Ammon's horn (tissue), 1 donor: Measurements from ENCODE around the gene RXFP3.
"Not testable (repeated sequence)": the region's sequence is repeated elsewhere in the genome, so short reads cannot be mapped to it uniquely, and the experiment has no call there.

ENCODE experiments used
- DNase-seq: peaks from one replicate; pipeline ENCODE4 v3.0.0-alpha.2; 2016; ENCODE audit warnings: low spot score

Gene RXFP3, protein sequence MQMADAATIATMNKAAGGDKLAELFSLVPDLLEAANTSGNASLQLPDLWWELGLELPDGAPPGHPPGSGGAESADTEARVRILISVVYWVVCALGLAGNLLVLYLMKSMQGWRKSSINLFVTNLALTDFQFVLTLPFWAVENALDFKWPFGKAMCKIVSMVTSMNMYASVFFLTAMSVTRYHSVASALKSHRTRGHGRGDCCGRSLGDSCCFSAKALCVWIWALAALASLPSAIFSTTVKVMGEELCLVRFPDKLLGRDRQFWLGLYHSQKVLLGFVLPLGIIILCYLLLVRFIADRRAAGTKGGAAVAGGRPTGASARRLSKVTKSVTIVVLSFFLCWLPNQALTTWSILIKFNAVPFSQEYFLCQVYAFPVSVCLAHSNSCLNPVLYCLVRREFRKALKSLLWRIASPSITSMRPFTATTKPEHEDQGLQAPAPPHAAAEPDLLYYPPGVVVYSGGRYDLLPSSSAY

DNA sequence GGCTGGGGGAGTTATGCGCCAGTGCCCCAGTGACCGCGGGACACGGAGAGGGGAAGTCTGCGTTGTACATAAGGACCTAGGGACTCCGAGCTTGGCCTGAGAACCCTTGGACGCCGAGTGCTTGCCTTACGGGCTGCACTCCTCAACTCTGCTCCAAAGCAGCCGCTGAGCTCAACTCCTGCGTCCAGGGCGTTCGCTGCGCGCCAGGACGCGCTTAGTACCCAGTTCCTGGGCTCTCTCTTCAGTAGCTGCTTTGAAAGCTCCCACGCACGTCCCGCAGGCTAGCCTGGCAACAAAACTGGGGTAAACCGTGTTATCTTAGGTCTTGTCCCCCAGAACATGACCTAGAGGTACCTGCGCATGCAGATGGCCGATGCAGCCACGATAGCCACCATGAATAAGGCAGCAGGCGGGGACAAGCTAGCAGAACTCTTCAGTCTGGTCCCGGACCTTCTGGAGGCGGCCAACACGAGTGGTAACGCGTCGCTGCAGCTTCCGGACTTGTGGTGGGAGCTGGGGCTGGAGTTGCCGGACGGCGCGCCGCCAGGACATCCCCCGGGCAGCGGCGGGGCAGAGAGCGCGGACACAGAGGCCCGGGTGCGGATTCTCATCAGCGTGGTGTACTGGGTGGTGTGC, at the start of gene RXFP3:
Gene RXFP3 (plus strand): TSS at position 6 of the 636 bp plus-strand sequence. CDS start 355 bp downstream, at position 361.
- no peak for DNase-seq

- DNase-seq = no peak
Observed at GRCh38 chr5:33887268-33887667, 48.9 kb upstream of the RXFP3 start.

GRCh38 chr5:33888587-33888986, 47.6 kb upstream of the RXFP3 start:
- no peak for DNase-seq

DNA sequence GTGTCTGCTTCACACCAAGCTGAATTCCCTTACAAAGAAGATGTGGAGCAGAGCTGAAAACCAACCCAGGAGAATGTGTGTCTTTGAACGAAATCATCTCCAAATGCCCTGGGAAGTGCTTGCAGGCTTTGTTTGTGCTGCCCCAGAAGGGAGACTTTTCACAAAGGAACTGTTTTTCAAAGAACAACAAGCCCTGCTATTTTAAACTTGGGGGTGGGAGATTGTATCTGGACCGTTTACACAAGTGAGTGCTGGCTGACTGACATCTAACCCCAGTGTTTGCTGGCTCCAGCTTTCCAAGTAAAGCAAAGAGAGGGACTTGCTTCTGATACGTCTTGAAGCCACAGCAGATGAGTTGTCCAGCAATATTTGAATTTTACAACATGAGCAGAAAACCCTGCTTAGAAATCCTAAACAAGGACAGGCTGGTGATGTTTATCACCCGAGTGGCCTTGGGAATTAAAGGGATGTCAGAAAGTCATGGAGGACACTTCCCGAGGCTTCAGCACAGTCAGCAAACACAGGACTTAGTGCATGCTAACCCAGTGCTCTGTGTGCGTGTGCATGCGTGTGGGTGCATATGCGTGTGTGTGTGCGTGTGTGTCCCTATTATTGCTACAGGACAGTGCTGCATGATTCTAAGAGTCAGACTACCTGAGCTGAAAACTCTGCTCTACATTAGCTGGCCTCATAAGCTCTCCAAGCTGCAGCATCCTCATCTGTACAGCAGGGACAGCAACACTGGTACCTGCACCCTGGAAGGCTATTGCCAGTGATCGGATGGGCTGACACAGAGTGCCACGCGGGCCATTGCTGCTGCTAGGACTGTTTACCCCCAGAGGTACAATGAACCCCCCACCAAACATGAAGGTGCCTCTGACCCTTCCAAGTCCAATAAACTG, 45.8 kb upstream of the RXFP3 start:
- DNase-seq = no peak

- no peak for DNase-seq
Observed at GRCh38 chr5:33891446-33891787, 44.8 kb upstream of the RXFP3 start.

DNA sequence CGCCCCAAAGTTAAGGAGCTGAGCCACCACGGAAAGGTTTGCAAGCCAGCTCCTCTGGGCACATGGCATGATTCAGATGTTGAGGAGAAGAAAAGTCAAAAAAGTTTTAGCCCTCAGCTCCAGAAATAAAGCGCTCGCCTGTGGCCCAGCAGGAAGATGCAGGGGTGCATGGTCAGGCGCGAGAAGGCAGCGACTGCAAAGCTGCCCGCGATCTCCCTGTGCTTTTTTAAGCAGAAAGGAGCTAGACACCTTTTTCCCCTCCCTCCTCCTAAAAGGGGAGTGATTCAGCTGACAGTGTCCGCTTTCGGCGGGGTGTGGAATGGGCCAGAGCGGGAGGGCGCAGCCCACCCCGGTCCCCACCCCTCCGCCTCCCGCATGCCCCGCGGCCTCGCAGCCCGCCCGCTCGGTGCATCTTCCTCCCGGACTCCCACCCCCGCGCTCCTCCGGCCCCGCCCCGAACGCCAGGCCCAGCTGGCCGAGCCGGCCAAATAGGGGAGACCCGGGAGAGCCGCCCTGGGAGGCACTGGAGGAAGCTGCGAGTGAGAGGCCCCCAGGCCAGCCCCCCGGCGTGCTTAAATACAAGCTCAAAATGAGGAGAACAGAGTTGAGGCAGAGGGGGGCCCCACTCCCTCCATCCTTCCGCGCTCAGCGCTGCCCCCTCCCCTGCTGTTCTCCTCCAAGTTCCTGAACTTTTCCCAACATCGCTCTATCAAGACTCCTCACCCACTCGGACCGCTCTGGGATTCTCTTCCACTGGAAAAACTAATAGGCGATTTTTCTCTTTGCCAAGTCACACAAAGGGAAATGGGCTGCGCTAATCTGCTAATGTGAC, 44.2 kb upstream of the RXFP3 start, which contains the start of gene ADAMTS12:
Gene ADAMTS12 (minus strand): TSS at position 203 of the 832 bp plus-strand sequence. CDS start 134 bp downstream, at position 69.
- no peak for DNase-seq

- no peak for DNase-seq
Observed at GRCh38 chr5:33892620-33893137, 43.5 kb upstream of the RXFP3 start.

GRCh38 chr5:33894566-33894965, 41.6 kb upstream of the RXFP3 start:
- DNase-seq = no peak

DNA sequence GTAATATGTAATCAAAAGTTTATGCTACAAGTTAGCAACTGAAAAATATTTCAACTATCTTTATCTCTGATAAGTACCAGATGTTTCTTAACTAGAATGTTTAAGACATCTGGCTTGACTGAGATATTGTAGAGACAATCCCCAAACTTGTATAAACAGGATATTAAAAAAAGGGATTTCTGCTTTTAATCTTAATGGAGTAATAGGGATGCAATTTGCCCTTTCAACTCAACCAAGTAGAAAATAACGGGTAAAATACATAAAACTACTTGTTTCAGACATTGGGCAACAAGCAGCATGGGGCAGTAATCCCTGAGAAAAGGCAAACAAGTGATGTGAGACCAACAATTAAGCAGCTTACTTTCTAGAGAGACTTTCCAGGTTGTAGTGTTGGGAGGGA, 35.0 kb upstream of the RXFP3 start:
- no peak for DNase-seq

- no peak for DNase-seq
Observed at GRCh38 chr5:33903118-33903517, 33.1 kb upstream of the RXFP3 start.

- DNase-seq = no peak
Observed at GRCh38 chr5:33905381-33905780, 30.8 kb upstream of the RXFP3 start.

- DNase-seq = not testable (repeated sequence)
Observed at GRCh38 chr5:33906248-33906647, 29.9 kb upstream of the RXFP3 start.

GRCh38 chr5:33914844-33915243, 21.3 kb upstream of the RXFP3 start:
- DNase-seq = not testable (repeated sequence)

DNA sequence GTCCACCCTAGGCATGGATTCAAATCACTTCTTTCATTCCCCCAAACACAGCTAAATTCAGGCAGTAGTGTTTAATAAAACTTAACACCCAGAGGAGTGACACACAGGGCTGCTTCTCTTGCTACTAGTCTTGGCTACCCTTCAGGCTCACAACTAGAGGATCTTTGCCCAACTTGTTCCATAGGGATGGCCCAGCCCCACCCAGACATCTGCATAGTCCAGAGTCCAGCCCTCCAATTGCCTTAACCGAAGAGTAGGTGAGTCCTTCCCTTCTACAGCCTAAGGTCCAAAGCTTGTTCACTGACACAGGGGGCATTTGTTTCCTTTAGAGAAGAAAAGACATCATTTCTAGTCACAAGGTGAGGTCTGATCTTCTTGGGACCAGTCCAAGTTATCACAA, 15.2 kb upstream of the RXFP3 start:
- no peak for DNase-seq

DNA sequence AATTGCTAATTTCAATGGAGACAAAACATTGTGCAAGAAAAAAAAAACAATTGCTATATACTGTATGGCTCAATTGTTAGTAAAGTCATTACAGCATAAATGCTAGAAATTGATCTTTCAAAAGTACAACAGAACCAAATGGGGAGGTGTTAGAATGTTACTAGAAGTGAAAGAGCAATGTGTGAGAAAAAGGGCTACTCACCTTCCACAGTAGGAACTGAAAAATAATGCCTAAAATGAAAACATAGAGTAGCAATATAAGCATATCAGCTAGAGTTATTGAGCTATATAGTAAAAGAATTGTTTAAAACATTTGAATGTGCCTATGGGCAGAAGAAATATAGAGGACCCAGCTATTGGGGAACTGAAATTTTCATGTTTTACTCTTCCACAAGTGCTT, 10.9 kb upstream of the RXFP3 start:
- DNase-seq = no peak

DNA sequence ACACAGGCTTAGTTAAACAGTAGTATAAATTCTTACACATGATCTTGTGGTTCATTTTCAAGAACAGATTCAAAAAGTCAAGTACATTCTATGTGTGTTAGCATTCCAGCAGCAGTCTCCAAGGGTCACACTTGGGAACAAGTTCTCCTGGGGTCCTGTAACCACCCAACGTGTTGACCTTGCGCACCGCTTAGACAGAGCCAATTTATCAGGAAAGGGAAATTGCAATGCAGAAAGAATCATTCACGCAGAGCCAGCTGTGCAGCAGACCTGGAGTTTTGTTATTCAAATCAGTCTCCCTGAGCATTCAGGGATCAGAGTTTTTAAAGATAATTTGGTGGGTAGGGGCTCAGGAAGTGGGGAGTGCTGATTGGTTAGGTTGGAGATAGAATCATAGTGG, 8.5 kb upstream of the RXFP3 start:
- DNase-seq = no peak

DNA sequence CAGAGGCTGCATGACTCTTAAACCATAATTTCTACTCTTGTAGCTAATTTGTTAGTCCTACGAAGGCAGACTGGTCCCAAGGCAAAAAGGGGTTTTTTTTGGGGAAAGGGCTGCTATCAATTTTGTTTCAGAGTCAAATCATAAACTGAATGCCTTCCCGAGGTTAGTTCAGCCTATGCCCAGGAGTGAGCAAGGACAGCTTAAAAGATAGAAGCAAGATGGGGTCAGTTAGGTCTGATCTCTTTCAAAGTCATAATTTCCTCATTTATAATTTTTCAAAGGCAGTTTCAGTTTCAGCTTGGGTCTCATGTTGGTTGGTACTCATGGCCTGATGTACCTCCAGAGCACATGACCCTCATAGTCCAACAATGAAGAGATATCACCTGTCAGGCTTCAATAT, 7.9 kb upstream of the RXFP3 start:
- DNase-seq = no peak

GRCh38 chr5:33929925-33930690, 6.1 kb upstream of the RXFP3 start:
- no peak for DNase-seq

- DNase-seq = no peak
Observed at GRCh38 chr5:33931136-33931535, 5.0 kb upstream of the RXFP3 start.

DNA sequence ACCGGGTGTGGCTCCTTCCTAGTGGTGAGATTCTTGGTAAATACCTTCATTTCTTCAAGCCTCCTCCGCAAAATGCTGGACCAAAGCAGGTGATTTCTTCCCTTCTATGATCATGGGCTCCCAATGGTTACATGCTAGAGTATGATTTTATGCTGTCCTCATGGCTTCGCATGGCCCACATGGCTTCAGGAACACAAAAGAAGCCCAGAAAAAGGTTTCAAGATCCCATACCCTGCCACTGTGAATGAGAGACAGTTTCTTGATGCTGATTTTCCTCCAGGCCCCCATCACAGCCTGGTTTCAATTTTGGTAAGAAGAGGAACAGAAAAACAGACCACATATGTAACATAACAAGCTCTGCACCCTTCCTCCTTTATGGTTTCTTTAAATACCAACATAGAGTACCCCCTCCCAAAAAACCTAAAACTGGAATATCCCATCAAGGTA, 2.4 kb upstream of the RXFP3 start:
- DNase-seq = no peak
